PC-9 (cell line): ENCODE data around the gene CHKB.

Source experiments
- CTCF ChIP-seq: fragments of 200-600 bp; sonication (generic); conservative IDR thresholded peaks from 2 replicates; pipeline ENCODE4 v1.6.1; 2017; ENCODE audit warnings: mixed run types, antibody characterized with exemption, mild to moderate bottlenecking, moderate library complexity
- EZH2 ChIP-seq: fragments of 200-600 bp; sonication (generic); IDR thresholded peaks from 2 replicates; pipeline ENCODE4 v1.8.0; 2017; ENCODE audit warnings: antibody characterized with exemption, low read depth

DNA sequence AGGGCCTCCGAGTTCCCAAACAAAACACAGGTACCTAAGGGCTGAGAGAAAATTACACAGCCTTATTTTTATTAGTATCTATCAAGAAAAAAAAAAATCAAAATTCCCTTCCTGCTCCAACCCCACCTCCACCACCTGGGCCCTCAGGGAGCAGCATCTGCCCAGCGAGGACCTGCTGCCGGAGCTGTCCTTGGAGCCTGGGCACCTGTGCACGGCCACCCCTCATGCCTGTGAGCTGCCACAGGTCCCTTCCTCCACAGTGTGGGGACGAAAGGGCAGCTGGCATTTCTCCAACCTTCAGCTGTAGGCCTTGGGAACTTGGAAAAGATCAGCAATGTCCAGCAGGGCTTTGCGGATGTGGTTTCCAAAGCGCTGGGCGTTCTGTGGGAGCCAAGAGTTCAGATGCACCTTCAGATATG is 13.6 kb downstream of the CHKB start:
- TF ChIP-seq CTCF (no peak), EZH2 (no peak)
